ENCODE measurements around the gene DLEC1.

DNA sequence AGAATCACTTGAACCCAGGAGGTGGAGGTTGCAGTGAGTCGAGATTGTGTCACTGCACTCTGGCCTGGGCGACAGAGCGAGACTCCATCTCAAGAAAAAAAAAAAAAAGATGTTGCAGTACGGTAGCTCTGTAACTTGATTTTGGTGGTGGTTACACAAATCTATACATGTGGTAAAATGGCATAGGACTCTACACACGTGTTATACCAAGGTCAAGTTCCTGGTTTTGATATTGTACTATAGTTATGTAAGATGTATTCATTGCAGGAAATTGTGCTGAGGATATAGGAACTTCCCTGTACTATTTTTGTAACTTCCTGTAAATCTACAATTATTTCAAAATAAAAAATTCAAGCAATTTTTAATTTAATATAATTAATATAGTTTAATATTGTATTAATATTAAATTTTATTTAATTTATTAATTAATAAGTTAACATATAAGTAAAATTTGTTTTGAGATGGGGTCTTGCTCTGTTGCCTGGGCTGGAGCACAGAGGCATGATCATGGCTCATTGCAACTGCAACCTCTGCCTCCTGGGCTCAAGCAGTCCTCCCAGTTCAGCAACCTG, 109.4 kb downstream of the DLEC1 start:
- TF ChIP-seq, protein P1, sequence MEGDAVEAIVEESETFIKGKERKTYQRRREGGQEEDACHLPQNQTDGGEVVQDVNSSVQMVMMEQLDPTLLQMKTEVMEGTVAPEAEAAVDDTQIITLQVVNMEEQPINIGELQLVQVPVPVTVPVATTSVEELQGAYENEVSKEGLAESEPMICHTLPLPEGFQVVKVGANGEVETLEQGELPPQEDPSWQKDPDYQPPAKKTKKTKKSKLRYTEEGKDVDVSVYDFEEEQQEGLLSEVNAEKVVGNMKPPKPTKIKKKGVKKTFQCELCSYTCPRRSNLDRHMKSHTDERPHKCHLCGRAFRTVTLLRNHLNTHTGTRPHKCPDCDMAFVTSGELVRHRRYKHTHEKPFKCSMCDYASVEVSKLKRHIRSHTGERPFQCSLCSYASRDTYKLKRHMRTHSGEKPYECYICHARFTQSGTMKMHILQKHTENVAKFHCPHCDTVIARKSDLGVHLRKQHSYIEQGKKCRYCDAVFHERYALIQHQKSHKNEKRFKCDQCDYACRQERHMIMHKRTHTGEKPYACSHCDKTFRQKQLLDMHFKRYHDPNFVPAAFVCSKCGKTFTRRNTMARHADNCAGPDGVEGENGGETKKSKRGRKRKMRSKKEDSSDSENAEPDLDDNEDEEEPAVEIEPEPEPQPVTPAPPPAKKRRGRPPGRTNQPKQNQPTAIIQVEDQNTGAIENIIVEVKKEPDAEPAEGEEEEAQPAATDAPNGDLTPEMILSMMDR (IDR thresholded peaks at IDR 0.05): no peak
- TF ChIP-seq POLR2A (IDR thresholded peaks at IDR 0.05): no peak
